HepG2 (cell line): Measurements from ENCODE around the gene WWC2. TPM values are rescaled to one million over a fixed set of nuclear protein-coding genes. Genes with fewer than 3 reads are reported as not detected.

Experiments used
- ATRX ChIP-seq: sonication (generic); formaldehyde crosslinking; IDR thresholded peaks from 2 replicates; pipeline ENCODE4 v1.4.0; 2020; ENCODE audit warnings: missing genetic modification reagents, borderline replicate concordance
- CAMTA2 ChIP-seq: sonication (generic); formaldehyde crosslinking; IDR thresholded peaks from 2 replicates; pipeline ENCODE4 v1.4.0; 2020; ENCODE audit warnings: mild to moderate bottlenecking, missing genetic modification reagents, borderline replicate concordance
- KDM6A ChIP-seq: IDR thresholded peaks from 2 replicates; pipeline ENCODE4 v1.6.1; 2016; ENCODE audit warnings: low read depth
- KLF6 ChIP-seq: IDR thresholded peaks from 2 replicates; pipeline ENCODE4 v1.8.0; 2016; ENCODE audit warnings: missing biosample characterization, missing genetic modification reagents
- NCOA1 ChIP-seq: sonication (generic); formaldehyde crosslinking; IDR thresholded peaks from 2 replicates; pipeline ENCODE4 v1.9.0; 2021; ENCODE audit warnings: missing genetic modification reagents
- SMC3 ChIP-seq: IDR thresholded peaks from 2 replicates; pipeline ENCODE4 v1.6.1; 2011; ENCODE audit warnings: low read length, improper control_type of control experiment
- ZFP36L2 ChIP-seq: sonication (generic); formaldehyde crosslinking; IDR thresholded peaks from 2 replicates; pipeline ENCODE4 v1.4.0; 2020; ENCODE audit warnings: missing genetic modification reagents
- ZKSCAN8 ChIP-seq: IDR thresholded peaks from 2 replicates; pipeline ENCODE4 v1.6.1; 2016; ENCODE audit warnings: borderline replicate concordance, missing genetic modification reagents, missing compliant biosample characterization
- ZNF124 ChIP-seq: sonication (generic); formaldehyde crosslinking; IDR thresholded peaks from 2 replicates; pipeline ENCODE4 v1.4.0; 2020; ENCODE audit warnings: missing genetic modification reagents
- polyA plus RNA-seq, 8 experiments: library from polyadenylated mRNA; depleted of rRNA in 3 of 8; stranded (reverse) in 7 of 8; unstranded in 1 of 8; fragments of >200 nt; fragmentation: Illumina TruSeq in 4 of 8; extraction: Trizol in 4 of 8; gene quantifications; 2 replicates each; pipeline versions ENCODE4 v1.2.1 to v1.2.3, GENCODE V29; 2011 to 2016; ENCODE audit warnings: low read depth in 4 of 8, missing spikeins in 1 of 8, mixed read lengths in 1 of 8; ENCODE audit not compliant: insufficient read depth in 1 of 8
- total RNA-seq, 5 experiments: library from RNA; depleted of rRNA; stranded (reverse); fragments of >200 nt; fragmentation: Illumina TruSeq; extraction: Trizol; gene quantifications; 2 replicates each; pipeline ENCODE4 v1.2.3, GENCODE V29; 2016; ENCODE audit warnings: low read depth in 1 of 5
- TF ChIP-seq, protein P1 (sequence below): sonication (generic); formaldehyde crosslinking; IDR thresholded peaks from 2 replicates; pipeline ENCODE4 v1.5.0; 2020; ENCODE audit warnings: mild to moderate bottlenecking, low read depth, missing genetic modification reagents, borderline replicate concordance
- TF ChIP-seq, protein P2 (sequence below): sonication (generic); formaldehyde crosslinking; IDR thresholded peaks from 2 replicates; pipeline ENCODE4 v1.4.0; 2020; ENCODE audit warnings: missing genetic modification reagents, borderline replicate concordance
- TF ChIP-seq, protein P3 (sequence below), 2 experiments: sonication (generic) in 1 of 2; formaldehyde crosslinking in 1 of 2; IDR thresholded peaks; 2 replicates each; pipeline versions ENCODE4 v1.5.1 to v1.6.1; 2011 to 2020; ENCODE audit warnings: borderline replicate concordance in 1 of 2, low read depth in 1 of 2, low read length in 1 of 2, mild to moderate bottlenecking in 1 of 2, missing genetic modification reagents in 1 of 2, moderate library complexity in 1 of 2
- TF ChIP-seq, protein P4 (sequence below): IDR thresholded peaks from 2 replicates; pipeline ENCODE4 v1.6.1; 2012; ENCODE audit warnings: low read depth, low read length, improper control_type of control experiment
- TF ChIP-seq, protein P5 (sequence below), 2 experiments: sonication (generic) in 1 of 2; formaldehyde crosslinking in 1 of 2; IDR thresholded peaks; 2 replicates each; pipeline versions ENCODE4 v1.4.0 to v1.6.1; 2018 to 2020; ENCODE audit warnings: missing genetic modification reagents in 2 of 2, borderline replicate concordance in 1 of 2, low read depth in 1 of 2, mild to moderate bottlenecking in 1 of 2, missing biosample characterization in 1 of 2
- TF ChIP-seq, protein P6 (sequence below): sonication (generic); formaldehyde crosslinking; IDR thresholded peaks from 2 replicates; pipeline ENCODE4 v1.8.0; 2023; ENCODE audit warnings: mild to moderate bottlenecking, missing genetic modification reagents

The WWC2 gene
- total and polyA plus RNA-seq, 2 of the 13 experiments (the other 11 are each of a cell fraction or from before 2014, with no cell fraction given), result 40.0 to 50.1 TPM

DNA sequence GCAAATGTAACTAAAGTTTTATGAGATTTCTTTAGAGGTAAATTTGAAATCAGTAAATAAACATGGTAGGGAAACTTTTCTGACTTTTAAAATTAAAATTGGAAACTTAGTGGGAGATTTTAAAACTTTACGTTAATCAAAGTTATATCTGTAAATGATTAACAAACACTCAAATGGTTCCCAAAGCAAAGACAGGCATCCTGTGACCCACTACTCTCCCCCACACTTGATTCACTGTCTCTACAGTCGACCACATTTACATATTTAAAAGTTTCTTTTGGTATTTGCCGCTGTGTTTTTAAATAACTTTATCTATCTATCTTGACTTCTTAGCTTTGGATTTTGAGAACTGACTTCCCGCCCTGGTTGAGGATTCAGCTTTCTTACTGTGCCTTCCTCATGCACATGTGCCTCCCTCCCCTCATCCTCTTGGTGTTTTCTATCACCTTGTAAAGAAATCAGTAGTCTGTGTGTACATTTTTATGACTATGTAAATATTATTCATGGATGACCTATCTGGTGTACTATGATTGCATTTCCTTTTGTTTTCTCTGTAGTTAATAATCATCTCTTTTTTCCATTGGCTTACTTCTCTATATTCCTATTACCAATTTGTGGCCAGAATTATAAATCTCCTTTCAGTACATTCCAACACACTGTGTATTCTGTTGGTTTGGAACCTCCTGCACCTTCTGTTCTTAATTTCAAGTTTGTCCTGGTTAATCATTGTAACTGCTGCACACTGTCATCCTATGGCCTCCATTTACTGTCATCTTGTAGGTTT, 72.6 kb downstream of the WWC2 start (continued):
- TF ChIP-seq, protein P1, sequence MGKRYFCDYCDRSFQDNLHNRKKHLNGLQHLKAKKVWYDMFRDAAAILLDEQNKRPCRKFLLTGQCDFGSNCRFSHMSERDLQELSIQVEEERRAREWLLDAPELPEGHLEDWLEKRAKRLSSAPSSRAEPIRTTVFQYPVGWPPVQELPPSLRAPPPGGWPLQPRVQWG (CRISPR knock-in tag), result no peak
- TF ChIP-seq, protein P2, sequence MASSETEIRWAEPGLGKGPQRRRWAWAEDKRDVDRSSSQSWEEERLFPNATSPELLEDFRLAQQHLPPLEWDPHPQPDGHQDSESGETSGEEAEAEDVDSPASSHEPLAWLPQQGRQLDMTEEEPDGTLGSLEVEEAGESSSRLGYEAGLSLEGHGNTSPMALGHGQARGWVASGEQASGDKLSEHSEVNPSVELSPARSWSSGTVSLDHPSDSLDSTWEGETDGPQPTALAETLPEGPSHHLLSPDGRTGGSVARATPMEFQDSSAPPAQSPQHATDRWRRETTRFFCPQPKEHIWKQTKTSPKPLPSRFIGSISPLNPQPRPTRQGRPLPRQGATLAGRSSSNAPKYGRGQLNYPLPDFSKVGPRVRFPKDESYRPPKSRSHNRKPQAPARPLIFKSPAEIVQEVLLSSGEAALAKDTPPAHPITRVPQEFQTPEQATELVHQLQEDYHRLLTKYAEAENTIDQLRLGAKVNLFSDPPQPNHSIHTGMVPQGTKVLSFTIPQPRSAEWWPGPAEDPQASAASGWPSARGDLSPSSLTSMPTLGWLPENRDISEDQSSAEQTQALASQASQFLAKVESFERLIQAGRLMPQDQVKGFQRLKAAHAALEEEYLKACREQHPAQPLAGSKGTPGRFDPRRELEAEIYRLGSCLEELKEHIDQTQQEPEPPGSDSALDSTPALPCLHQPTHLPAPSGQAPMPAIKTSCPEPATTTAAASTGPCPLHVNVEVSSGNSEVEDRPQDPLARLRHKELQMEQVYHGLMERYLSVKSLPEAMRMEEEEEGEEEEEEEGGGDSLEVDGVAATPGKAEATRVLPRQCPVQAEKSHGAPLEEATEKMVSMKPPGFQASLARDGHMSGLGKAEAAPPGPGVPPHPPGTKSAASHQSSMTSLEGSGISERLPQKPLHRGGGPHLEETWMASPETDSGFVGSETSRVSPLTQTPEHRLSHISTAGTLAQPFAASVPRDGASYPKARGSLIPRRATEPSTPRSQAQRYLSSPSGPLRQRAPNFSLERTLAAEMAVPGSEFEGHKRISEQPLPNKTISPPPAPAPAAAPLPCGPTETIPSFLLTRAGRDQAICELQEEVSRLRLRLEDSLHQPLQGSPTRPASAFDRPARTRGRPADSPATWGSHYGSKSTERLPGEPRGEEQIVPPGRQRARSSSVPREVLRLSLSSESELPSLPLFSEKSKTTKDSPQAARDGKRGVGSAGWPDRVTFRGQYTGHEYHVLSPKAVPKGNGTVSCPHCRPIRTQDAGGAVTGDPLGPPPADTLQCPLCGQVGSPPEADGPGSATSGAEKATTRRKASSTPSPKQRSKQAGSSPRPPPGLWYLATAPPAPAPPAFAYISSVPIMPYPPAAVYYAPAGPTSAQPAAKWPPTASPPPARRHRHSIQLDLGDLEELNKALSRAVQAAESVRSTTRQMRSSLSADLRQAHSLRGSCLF, result no peak
- TF ChIP-seq CAMTA2 (no peak), KDM6A (CRISPR knock-in tag) (peak; percentile 60; the same call in 1 of the 2 replicates), SMC3 (no peak), ZNF124 (CRISPR knock-in tag) (no peak), NCOA1 (no peak), ZFP36L2 (CRISPR knock-in tag) (no peak), ATRX (CRISPR knock-in tag) (no peak), KLF6 (no peak), ZKSCAN8 (CRISPR knock-in tag) (no peak; the same call in 1 of the 2 replicates)
- TF ChIP-seq, protein P3, sequence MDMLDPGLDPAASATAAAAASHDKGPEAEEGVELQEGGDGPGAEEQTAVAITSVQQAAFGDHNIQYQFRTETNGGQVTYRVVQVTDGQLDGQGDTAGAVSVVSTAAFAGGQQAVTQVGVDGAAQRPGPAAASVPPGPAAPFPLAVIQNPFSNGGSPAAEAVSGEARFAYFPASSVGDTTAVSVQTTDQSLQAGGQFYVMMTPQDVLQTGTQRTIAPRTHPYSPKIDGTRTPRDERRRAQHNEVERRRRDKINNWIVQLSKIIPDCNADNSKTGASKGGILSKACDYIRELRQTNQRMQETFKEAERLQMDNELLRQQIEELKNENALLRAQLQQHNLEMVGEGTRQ (IDR thresholded peaks at IDR 0.05; ENCODE audit: low read depth, low read length), result no peak
- TF ChIP-seq, protein P3 (CRISPR knock-in tag; IDR thresholded peaks at IDR 0.05; ENCODE audit: borderline replicate concordance), result no peak
- TF ChIP-seq, protein P4, sequence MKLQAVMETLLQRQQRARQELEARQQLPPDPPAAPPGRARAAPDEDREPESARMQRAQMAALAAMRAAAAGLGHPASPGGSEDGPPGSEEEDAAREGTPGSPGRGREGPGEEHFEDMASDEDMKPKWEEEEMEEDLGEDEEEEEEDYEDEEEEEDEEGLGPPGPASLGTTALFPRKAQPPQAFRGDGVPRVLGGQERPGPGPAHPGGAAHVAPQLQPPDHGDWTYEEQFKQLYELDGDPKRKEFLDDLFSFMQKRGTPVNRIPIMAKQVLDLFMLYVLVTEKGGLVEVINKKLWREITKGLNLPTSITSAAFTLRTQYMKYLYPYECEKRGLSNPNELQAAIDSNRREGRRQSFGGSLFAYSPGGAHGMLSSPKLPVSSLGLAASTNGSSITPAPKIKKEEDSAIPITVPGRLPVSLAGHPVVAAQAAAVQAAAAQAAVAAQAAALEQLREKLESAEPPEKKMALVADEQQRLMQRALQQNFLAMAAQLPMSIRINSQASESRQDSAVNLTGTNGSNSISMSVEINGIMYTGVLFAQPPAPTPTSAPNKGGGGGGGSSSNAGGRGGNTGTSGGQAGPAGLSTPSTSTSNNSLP, result peak; percentile 88
- TF ChIP-seq, protein P5, sequence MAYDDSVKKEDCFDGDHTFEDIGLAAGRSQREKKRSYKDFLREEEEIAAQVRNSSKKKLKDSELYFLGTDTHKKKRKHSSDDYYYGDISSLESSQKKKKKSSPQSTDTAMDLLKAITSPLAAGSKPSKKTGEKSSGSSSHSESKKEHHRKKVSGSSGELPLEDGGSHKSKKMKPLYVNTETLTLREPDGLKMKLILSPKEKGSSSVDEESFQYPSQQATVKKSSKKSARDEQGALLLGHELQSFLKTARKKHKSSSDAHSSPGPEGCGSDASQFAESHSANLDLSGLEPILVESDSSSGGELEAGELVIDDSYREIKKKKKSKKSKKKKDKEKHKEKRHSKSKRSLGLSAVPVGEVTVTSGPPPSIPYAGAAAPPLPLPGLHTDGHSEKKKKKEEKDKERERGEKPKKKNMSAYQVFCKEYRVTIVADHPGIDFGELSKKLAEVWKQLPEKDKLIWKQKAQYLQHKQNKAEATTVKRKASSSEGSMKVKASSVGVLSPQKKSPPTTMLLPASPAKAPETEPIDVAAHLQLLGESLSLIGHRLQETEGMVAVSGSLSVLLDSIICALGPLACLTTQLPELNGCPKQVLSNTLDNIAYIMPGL (CRISPR knock-in tag; IDR thresholded peaks at IDR 0.05; ENCODE audit: borderline replicate concordance in 1 of 2, low read depth in 1 of 2), result no peak
- TF ChIP-seq, protein P6, sequence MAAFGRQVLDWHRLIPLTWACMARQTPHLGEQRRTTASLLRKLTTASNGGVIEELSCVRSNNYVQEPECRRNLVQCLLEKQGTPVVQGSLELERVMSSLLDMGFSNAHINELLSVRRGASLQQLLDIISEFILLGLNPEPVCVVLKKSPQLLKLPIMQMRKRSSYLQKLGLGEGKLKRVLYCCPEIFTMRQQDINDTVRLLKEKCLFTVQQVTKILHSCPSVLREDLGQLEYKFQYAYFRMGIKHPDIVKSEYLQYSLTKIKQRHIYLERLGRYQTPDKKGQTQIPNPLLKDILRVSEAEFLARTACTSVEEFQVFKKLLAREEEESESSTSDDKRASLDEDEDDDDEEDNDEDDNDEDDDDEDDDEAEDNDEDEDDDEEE (CRISPR knock-in tag), result no peak
